ENCODE data around the gene DUSP5.

- TF ChIP-seq POLR2AphosphoS5 (IDR thresholded peaks at IDR 0.05) (no peak), EP300 (IDR thresholded peaks at IDR 0.05) (no peak)
- TF ChIP-seq, protein P1, sequence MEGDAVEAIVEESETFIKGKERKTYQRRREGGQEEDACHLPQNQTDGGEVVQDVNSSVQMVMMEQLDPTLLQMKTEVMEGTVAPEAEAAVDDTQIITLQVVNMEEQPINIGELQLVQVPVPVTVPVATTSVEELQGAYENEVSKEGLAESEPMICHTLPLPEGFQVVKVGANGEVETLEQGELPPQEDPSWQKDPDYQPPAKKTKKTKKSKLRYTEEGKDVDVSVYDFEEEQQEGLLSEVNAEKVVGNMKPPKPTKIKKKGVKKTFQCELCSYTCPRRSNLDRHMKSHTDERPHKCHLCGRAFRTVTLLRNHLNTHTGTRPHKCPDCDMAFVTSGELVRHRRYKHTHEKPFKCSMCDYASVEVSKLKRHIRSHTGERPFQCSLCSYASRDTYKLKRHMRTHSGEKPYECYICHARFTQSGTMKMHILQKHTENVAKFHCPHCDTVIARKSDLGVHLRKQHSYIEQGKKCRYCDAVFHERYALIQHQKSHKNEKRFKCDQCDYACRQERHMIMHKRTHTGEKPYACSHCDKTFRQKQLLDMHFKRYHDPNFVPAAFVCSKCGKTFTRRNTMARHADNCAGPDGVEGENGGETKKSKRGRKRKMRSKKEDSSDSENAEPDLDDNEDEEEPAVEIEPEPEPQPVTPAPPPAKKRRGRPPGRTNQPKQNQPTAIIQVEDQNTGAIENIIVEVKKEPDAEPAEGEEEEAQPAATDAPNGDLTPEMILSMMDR (IDR thresholded peaks at IDR 0.05), result no peak
Measured at GRCh38 chr10:110539091-110539490, 41.4 kb downstream of the DUSP5 start.

All from stomach (tissue), 4 donors.